ENCODE measurements around the gene AKAP12.

- TF ChIP-seq CTCF (IDR thresholded peaks at IDR 0.05; ENCODE audit: poor library complexity, severe bottlenecking) (no peak), POLR2AphosphoS5 (IDR thresholded peaks at IDR 0.05) (no peak), RAD21 (conservative IDR thresholded peaks at IDR 0.05) (no peak), EP300 (conservative IDR thresholded peaks at IDR 0.05; ENCODE audit: poor library complexity, severe bottlenecking) (no peak), EZH2 (IDR thresholded peaks at IDR 0.05; ENCODE audit: borderline replicate concordance, insufficient read depth, low read length, poor library complexity, severe bottlenecking) (no peak), SMC3 (conservative IDR thresholded peaks at IDR 0.05; ENCODE audit: poor library complexity) (no peak), MXI1 (conservative IDR thresholded peaks at IDR 0.05; ENCODE audit: poor library complexity, severe bottlenecking) (no peak), TAF1 (IDR thresholded peaks at IDR 0.05; ENCODE audit: low read depth) (no peak)
- TF ChIP-seq, protein P1, sequence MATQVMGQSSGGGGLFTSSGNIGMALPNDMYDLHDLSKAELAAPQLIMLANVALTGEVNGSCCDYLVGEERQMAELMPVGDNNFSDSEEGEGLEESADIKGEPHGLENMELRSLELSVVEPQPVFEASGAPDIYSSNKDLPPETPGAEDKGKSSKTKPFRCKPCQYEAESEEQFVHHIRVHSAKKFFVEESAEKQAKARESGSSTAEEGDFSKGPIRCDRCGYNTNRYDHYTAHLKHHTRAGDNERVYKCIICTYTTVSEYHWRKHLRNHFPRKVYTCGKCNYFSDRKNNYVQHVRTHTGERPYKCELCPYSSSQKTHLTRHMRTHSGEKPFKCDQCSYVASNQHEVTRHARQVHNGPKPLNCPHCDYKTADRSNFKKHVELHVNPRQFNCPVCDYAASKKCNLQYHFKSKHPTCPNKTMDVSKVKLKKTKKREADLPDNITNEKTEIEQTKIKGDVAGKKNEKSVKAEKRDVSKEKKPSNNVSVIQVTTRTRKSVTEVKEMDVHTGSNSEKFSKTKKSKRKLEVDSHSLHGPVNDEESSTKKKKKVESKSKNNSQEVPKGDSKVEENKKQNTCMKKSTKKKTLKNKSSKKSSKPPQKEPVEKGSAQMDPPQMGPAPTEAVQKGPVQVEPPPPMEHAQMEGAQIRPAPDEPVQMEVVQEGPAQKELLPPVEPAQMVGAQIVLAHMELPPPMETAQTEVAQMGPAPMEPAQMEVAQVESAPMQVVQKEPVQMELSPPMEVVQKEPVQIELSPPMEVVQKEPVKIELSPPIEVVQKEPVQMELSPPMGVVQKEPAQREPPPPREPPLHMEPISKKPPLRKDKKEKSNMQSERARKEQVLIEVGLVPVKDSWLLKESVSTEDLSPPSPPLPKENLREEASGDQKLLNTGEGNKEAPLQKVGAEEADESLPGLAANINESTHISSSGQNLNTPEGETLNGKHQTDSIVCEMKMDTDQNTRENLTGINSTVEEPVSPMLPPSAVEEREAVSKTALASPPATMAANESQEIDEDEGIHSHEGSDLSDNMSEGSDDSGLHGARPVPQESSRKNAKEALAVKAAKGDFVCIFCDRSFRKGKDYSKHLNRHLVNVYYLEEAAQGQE (IDR thresholded peaks at IDR 0.05; ENCODE audit: borderline replicate concordance): no peak
Observed at GRCh38 chr6:151300267-151300991, 60.7 kb downstream of the AKAP12 start.

Measured in neural cell (in vitro differentiated cells).